K562 (cell line): Measurements from ENCODE around the gene EGF. TPM values are rescaled to one million over a fixed set of nuclear protein-coding genes. Genes with fewer than 3 reads are reported as not detected.

Experiments
- HDAC6 ChIP-seq: IDR thresholded peaks from 2 replicates; pipeline ENCODE4 v1.6.1; 2012; ENCODE audit warnings: low read depth, mild to moderate bottlenecking, control low read depth, inconsistent platforms, low read length, moderate library complexity
- MTA1 ChIP-seq: fragments of 450-650 bp; IDR thresholded peaks from 2 replicates; pipeline ENCODE4 v1.6.1; 2017; ENCODE audit warnings: borderline replicate concordance
- MTA3 ChIP-seq: fragments of 450-650 bp; formaldehyde crosslinking; IDR thresholded peaks from 2 replicates; pipeline ENCODE4 v1.6.1; 2017; ENCODE audit warnings: mild to moderate bottlenecking, borderline replicate concordance
- PHTF2 ChIP-seq: fragments of 250-450 bp; sonication (Bioruptor Pico); IDR thresholded peaks from 2 replicates; pipeline ENCODE4 v1.5.0; 2021; ENCODE audit warnings: mild to moderate bottlenecking
- RBM25 ChIP-seq: fragments of 200-400 bp; formaldehyde crosslinking; IDR thresholded peaks from 2 replicates; pipeline ENCODE4 v1.6.1; 2018; ENCODE audit warnings: low read length, low read depth, moderate library complexity; ENCODE audit not compliant: severe bottlenecking
- SLC30A9 ChIP-seq: fragments of 250-450 bp; sonication (Bioruptor Pico); IDR thresholded peaks from 2 replicates; pipeline ENCODE4 v1.8.0; 2022; ENCODE audit warnings: mild to moderate bottlenecking, moderate library complexity
- SMARCA5 ChIP-seq: fragments of 450-650 bp; IDR thresholded peaks from 2 replicates; pipeline ENCODE4 v1.6.1; 2016
- SMARCE1 ChIP-seq: fragments of 450-650 bp; IDR thresholded peaks from 2 replicates; pipeline ENCODE4 v1.7.1; 2016; ENCODE audit warnings: mild to moderate bottlenecking
- ZNF57 ChIP-seq: fragments of 450-650 bp; formaldehyde crosslinking; IDR thresholded peaks from 2 replicates; pipeline ENCODE4 v1.4.0; 2020; ENCODE audit warnings: mild to moderate bottlenecking, moderate library complexity
- ZNF584 ChIP-seq: fragments of 200-800 bp; sonication (Bioruptor generic); IDR thresholded peaks from 2 replicates; pipeline ENCODE4 v1.6.1; 2016; ENCODE audit warnings: low read depth, mild to moderate bottlenecking, missing genetic modification characterization, missing compliant biosample characterization
- polyA plus RNA-seq, 8 experiments: library from polyadenylated mRNA; depleted of rRNA in 4 of 8; stranded (reverse) in 5 of 8; unstranded in 3 of 8; fragments of >200 nt; fragmentation: Nextera tagmentation in 2 of 8; fragmentation: Illumina TruSeq in 1 of 8; extraction: Ambion mirVana in 2 of 8; extraction: Trizol in 1 of 8; gene quantifications; 2 replicates each; pipeline versions ENCODE4 v1.2.1 to v1.2.3, GENCODE V29; 2011 to 2014; ENCODE audit warnings: inconsistent platforms in 1 of 8, missing spikeins in 1 of 8
- total RNA-seq, 7 experiments: library from RNA; depleted of rRNA in 6 of 7; stranded (reverse); fragments of >200 nt in 6 of 7; fragmentation: Illumina TruSeq in 2 of 7; extraction: Trizol in 2 of 7; gene quantifications; 2 replicates each; pipeline versions ENCODE4 v1.2.1 to v1.2.3, GENCODE V29; 2011 to 2021; ENCODE audit warnings: low replicate concordance in 1 of 7
- TF ChIP-seq, protein P1 (sequence below): fragments of 250-450 bp; sonication (Bioruptor Pico); IDR thresholded peaks from 2 replicates; pipeline ENCODE4 v1.4.0; 2020; ENCODE audit warnings: mild to moderate bottlenecking, moderate library complexity
- TF ChIP-seq, protein P2 (sequence below): fragments of 450-650 bp; formaldehyde crosslinking; IDR thresholded peaks from 2 replicates; pipeline ENCODE4 v1.4.0; 2022; ENCODE audit warnings: missing genetic modification characterization
- TF ChIP-seq, protein P3 (sequence below): fragments of 450-650 bp; formaldehyde crosslinking; IDR thresholded peaks from 2 replicates; pipeline ENCODE4 v1.4.0; 2020; ENCODE audit warnings: mild to moderate bottlenecking, moderate library complexity
- TF ChIP-seq, protein P4 (sequence below): sonication (generic); formaldehyde crosslinking; IDR thresholded peaks from 2 replicates; pipeline ENCODE4 v1.8.0; 2023; ENCODE audit warnings: mild to moderate bottlenecking, missing genetic modification reagents

The EGF gene
- total and polyA plus RNA-seq, 9 of the 15 experiments (the other 6 are each of a cell fraction or from before 2014, with no cell fraction given) = 0.32 to 3.1 (median 1.3) TPM

DNA sequence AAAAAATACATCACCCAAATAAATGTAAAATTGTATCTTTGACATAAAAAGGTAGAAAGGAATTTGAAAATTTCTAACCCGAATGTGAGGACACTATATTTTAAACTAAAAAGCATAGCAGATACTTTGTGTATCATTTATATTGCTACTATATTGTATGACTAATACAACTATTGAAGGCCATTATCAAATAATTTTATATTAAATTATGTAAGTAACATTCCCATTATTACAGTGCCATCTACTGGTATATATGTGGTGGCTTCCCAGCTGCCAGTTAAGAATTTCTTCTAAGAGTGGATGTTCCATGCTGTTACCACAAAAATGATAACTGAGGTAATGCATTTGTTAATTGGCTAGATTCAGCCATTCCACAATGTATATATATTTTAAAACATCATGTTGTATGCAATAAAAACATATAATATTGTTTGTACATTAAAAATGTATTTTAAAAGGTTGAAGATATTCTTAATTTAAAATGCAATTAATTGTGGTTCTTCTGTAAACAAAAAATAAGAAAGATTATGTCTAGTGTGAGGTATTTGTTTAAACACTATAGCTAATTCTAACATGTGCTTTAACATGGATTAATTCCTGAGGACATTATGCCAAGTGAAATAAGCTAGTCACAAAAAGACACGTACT is 65.3 kb downstream of the EGF start (continued):
- TF ChIP-seq, protein P1, sequence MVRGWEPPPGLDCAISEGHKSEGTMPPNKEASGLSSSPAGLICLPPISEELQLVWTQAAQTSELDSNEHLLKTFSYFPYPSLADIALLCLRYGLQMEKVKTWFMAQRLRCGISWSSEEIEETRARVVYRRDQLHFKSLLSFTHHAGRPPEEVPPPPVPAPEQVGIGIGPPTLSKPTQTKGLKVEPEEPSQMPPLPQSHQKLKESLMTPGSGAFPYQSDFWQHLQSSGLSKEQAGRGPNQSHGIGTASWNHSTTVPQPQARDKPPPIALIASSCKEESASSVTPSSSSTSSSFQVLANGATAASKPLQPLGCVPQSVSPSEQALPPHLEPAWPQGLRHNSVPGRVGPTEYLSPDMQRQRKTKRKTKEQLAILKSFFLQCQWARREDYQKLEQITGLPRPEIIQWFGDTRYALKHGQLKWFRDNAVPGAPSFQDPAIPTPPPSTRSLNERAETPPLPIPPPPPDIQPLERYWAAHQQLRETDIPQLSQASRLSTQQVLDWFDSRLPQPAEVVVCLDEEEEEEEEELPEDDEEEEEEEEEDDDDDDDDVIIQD (CRISPR knock-in tag) = no peak
- TF ChIP-seq SMARCA5 (no peak), ZNF584 (no peak), MTA3 (no peak), MTA1 (no peak), SMARCE1 (no peak), ZNF57 (CRISPR knock-in tag) (no peak), SLC30A9 (CRISPR knock-in tag) (no peak), PHTF2 (CRISPR knock-in tag) (no peak), HDAC6 (no peak), RBM25 (no peak)
- TF ChIP-seq, protein P2, sequence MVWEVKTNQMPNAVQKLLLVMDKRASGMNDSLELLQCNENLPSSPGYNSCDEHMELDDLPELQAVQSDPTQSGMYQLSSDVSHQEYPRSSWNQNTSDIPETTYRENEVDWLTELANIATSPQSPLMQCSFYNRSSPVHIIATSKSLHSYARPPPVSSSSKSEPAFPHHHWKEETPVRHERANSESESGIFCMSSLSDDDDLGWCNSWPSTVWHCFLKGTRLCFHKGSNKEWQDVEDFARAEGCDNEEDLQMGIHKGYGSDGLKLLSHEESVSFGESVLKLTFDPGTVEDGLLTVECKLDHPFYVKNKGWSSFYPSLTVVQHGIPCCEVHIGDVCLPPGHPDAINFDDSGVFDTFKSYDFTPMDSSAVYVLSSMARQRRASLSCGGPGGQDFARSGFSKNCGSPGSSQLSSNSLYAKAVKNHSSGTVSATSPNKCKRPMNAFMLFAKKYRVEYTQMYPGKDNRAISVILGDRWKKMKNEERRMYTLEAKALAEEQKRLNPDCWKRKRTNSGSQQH (CRISPR knock-in tag) = no peak
- TF ChIP-seq, protein P3, sequence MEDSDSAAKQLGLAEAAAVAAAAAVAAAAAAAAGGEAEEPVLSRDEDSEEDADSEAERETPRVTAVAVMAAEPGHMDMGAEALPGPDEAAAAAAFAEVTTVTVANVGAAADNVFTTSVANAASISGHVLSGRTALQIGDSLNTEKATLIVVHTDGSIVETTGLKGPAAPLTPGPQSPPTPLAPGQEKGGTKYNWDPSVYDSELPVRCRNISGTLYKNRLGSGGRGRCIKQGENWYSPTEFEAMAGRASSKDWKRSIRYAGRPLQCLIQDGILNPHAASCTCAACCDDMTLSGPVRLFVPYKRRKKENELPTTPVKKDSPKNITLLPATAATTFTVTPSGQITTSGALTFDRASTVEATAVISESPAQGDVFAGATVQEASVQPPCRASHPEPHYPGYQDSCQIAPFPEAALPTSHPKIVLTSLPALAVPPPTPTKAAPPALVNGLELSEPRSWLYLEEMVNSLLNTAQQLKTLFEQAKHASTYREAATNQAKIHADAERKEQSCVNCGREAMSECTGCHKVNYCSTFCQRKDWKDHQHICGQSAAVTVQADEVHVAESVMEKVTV (CRISPR knock-in tag) = peak; percentile 52
- TF ChIP-seq, protein P4, sequence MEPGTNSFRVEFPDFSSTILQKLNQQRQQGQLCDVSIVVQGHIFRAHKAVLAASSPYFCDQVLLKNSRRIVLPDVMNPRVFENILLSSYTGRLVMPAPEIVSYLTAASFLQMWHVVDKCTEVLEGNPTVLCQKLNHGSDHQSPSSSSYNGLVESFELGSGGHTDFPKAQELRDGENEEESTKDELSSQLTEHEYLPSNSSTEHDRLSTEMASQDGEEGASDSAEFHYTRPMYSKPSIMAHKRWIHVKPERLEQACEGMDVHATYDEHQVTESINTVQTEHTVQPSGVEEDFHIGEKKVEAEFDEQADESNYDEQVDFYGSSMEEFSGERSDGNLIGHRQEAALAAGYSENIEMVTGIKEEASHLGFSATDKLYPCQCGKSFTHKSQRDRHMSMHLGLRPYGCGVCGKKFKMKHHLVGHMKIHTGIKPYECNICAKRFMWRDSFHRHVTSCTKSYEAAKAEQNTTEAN = no peak
